Epidermal melanocyte (primary cell): ENCODE measurements around the gene INAVA.

Experiments
- DNase-seq: peaks from one replicate; pipeline ENCODE4 v3.0.0; 2011; ENCODE audit warnings: low spot score; ENCODE audit not compliant: insufficient read length

The INAVA gene

GRCh38 chr1:200877010-200877409 is 17.7 kb upstream of the INAVA start:
- no peak for DNase-seq

- DNase-seq: no peak
These were observed 16.7 kb upstream of the INAVA start for GRCh38 chr1:200877839-200878551.

GRCh38 chr1:200880212-200880611 is 14.5 kb upstream of the INAVA start:
- DNase-seq: peak; percentile 89

GRCh38 chr1:200883118-200883517 is 11.6 kb upstream of the INAVA start:
- no peak for DNase-seq

- no peak for DNase-seq
These were observed 8.9 kb upstream of the INAVA start for GRCh38 chr1:200885623-200886402.

GRCh38 chr1:200886594-200886993 is 8.1 kb upstream of the INAVA start:
- DNase-seq: no peak

- DNase-seq: no peak
These were observed 7.7 kb upstream of the INAVA start for GRCh38 chr1:200887036-200887435.

- DNase-seq: no peak
These were observed 6.8 kb upstream of the INAVA start for GRCh38 chr1:200887772-200888348.

GRCh38 chr1:200888349-200888838 is 6.3 kb upstream of the INAVA start:
- no peak for DNase-seq

- no peak for DNase-seq
These were observed 5.1 kb upstream of the INAVA start for GRCh38 chr1:200889571-200889970.

- DNase-seq: no peak
These were observed 4.7 kb upstream of the INAVA start for GRCh38 chr1:200890027-200890426.

- DNase-seq: peak; percentile 36
These were observed 3.6 kb upstream of the INAVA start for GRCh38 chr1:200890818-200891773.

- no peak for DNase-seq
These were observed 2.9 kb upstream of the INAVA start for GRCh38 chr1:200891774-200892157.

- no peak for DNase-seq
These were observed 2.2 kb upstream of the INAVA start for GRCh38 chr1:200892546-200892945.

- DNase-seq: no peak
These were observed 1.7 kb upstream of the INAVA start for GRCh38 chr1:200892958-200893357.

- no peak for DNase-seq
These were observed 1.2 kb upstream of the INAVA start for GRCh38 chr1:200893411-200893901.

- no peak for DNase-seq
These were observed 716 bp downstream of the INAVA start for GRCh38 chr1:200895443-200895789.

GRCh38 chr1:200895801-200896530 is 1.3 kb downstream of the INAVA start:
- no peak for DNase-seq

GRCh38 chr1:200896531-200897196 is 2.0 kb downstream of the INAVA start:
- DNase-seq: no peak

- no peak for DNase-seq
These were observed 2.6 kb downstream of the INAVA start for GRCh38 chr1:200897259-200897658.
